ENCODE data around the gene SCMH1.

DNA sequence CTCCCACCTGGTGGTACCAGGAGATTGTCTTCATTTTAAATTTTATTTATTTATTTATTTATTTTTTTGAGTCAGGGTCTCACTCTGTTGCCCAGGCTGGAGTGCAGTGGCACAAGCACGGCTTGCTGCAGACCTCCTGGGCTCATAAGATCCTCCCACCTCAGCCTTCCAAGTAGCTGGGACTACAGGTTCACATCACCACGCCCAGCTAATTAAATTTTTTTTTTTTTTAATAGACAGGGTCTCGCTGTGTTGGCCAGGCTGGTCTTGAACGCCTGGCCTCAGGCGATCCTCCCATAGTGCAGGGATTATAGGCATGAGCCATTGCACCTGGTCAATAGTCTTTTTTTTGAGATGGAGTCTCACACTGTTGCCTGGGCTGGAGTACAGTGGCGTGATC lies 229.1 kb downstream of the SCMH1 start:
- TF ChIP-seq, protein P1, sequence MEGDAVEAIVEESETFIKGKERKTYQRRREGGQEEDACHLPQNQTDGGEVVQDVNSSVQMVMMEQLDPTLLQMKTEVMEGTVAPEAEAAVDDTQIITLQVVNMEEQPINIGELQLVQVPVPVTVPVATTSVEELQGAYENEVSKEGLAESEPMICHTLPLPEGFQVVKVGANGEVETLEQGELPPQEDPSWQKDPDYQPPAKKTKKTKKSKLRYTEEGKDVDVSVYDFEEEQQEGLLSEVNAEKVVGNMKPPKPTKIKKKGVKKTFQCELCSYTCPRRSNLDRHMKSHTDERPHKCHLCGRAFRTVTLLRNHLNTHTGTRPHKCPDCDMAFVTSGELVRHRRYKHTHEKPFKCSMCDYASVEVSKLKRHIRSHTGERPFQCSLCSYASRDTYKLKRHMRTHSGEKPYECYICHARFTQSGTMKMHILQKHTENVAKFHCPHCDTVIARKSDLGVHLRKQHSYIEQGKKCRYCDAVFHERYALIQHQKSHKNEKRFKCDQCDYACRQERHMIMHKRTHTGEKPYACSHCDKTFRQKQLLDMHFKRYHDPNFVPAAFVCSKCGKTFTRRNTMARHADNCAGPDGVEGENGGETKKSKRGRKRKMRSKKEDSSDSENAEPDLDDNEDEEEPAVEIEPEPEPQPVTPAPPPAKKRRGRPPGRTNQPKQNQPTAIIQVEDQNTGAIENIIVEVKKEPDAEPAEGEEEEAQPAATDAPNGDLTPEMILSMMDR (IDR thresholded peaks at IDR 0.05; ENCODE audit: low read depth, low read length, poor library complexity, severe bottlenecking) = no peak
- TF ChIP-seq EZH2phosphoT487 (IDR thresholded peaks at IDR 0.05; ENCODE audit: borderline replicate concordance, low read length) = no peak
